HPDE6-E6E7 (cell line): Measurements from ENCODE around the gene ANOS1.
"Not testable (repeated sequence)": the region's sequence is repeated elsewhere in the genome, so short reads cannot be mapped to it uniquely, and the experiment has no call there.

Experiments
- DNase-seq: peaks from one replicate; pipeline ENCODE4 v3.0.0; 2011; ENCODE audit warnings: missing footprints; ENCODE audit errors: extremely low spot score

The ANOS1 gene

GRCh38 chrX:8731559-8732395, at the start of gene ANOS1:
TSS of gene ANOS1 (minus strand) at chrX:8732137. CDS start at chrX:8732036, 101 bp downstream.
- no peak for DNase-seq

GRCh38 chrX:8773117-8773516, 41.2 kb upstream of the ANOS1 start:
- no peak for DNase-seq

- DNase-seq, result no peak
Observed at GRCh38 chrX:8760021-8760420, 28.1 kb upstream of the ANOS1 start.

- DNase-seq, result not testable (repeated sequence)
Observed at GRCh38 chrX:8758706-8759105, 26.8 kb upstream of the ANOS1 start.

- DNase-seq, result not testable (repeated sequence)
Observed at GRCh38 chrX:8757609-8758389, 25.9 kb upstream of the ANOS1 start.

GRCh38 chrX:8755813-8756212, 23.9 kb upstream of the ANOS1 start:
- DNase-seq, result no peak

GRCh38 chrX:8755116-8755515, 23.2 kb upstream of the ANOS1 start:
- DNase-seq, result no peak

- DNase-seq, result no peak
Observed at GRCh38 chrX:8749697-8750096, 17.8 kb upstream of the ANOS1 start.

- DNase-seq, result peak; percentile 41
Observed at GRCh38 chrX:8748855-8749254, 16.9 kb upstream of the ANOS1 start.

- peak; percentile 17 for DNase-seq
Observed at GRCh38 chrX:8743126-8743732, 11.3 kb upstream of the ANOS1 start.

- DNase-seq, result no peak
Observed at GRCh38 chrX:8741981-8742380, 10.0 kb upstream of the ANOS1 start.

GRCh38 chrX:8738588-8739189, 6.8 kb upstream of the ANOS1 start:
- no peak for DNase-seq

- DNase-seq, result no peak
Observed at GRCh38 chrX:8737883-8738282, 5.9 kb upstream of the ANOS1 start.

GRCh38 chrX:8730812-8731558, 952 bp downstream of the ANOS1 start:
- DNase-seq, result no peak

GRCh38 chrX:8729811-8730210, 2.1 kb downstream of the ANOS1 start:
- no peak for DNase-seq

GRCh38 chrX:8728932-8729535, 2.9 kb downstream of the ANOS1 start:
- DNase-seq, result no peak

GRCh38 chrX:8726031-8726652, 5.8 kb downstream of the ANOS1 start:
- no peak for DNase-seq

- DNase-seq, result no peak
Observed at GRCh38 chrX:8724300-8724699, 7.6 kb downstream of the ANOS1 start.

GRCh38 chrX:8721536-8721935, 10.4 kb downstream of the ANOS1 start:
- DNase-seq, result no peak

- no peak for DNase-seq
Observed at GRCh38 chrX:8720136-8720535, 11.8 kb downstream of the ANOS1 start.
